GM06990 (cell line): Measurements from ENCODE around the gene CCDC92.

Experiments
- DNase-seq: peaks from one replicate; pipeline ENCODE4 v3.0.0-alpha.2; 2011; ENCODE audit not compliant: insufficient read length; ENCODE audit errors: extremely low read depth
- H3K27me3 ChIP-seq: replicated peaks from 2 replicates; pipeline ENCODE4 v1.6.0; 2011; ENCODE audit warnings: low read length; ENCODE audit not compliant: control insufficient read depth, insufficient read depth
- H3K36me3 ChIP-seq: 2 replicates; pipeline ENCODE4 v1.5.1; 2011; ENCODE audit warnings: low read length; ENCODE audit not compliant: control insufficient read depth, insufficient read depth
- H3K4me3 ChIP-seq: replicated peaks from 2 replicates; pipeline ENCODE4 v1.5.1; 2011; ENCODE audit warnings: low read depth, mild to moderate bottlenecking, control low read depth, low read length
- TF ChIP-seq, protein P1 (sequence below): IDR thresholded peaks from 2 replicates; pipeline ENCODE4 v1.5.1; 2011; ENCODE audit warnings: low read length, control low read depth, mild to moderate bottlenecking, inconsistent platforms; ENCODE audit not compliant: insufficient read depth, poor library complexity, severe bottlenecking

Gene CCDC92

DNA sequence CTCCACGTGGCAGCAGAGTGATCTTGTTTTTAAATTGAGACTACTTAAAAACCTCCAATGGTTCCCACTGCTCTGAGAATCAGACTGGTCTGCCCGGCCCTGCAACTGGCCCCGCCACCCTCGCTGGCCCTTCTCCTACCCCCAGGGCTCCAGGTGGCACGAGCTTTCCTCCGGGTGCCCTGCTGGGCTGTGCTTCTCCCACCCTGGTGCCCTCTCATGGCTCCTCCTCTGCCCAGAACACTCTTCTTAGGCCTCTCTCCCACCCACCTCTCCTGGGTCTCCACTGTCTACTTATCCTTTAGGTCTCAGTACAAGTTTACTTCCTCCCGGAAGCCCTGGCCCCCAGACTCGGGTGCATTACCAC, 26.5 kb downstream of the CCDC92 start:
- TF ChIP-seq, protein P1, sequence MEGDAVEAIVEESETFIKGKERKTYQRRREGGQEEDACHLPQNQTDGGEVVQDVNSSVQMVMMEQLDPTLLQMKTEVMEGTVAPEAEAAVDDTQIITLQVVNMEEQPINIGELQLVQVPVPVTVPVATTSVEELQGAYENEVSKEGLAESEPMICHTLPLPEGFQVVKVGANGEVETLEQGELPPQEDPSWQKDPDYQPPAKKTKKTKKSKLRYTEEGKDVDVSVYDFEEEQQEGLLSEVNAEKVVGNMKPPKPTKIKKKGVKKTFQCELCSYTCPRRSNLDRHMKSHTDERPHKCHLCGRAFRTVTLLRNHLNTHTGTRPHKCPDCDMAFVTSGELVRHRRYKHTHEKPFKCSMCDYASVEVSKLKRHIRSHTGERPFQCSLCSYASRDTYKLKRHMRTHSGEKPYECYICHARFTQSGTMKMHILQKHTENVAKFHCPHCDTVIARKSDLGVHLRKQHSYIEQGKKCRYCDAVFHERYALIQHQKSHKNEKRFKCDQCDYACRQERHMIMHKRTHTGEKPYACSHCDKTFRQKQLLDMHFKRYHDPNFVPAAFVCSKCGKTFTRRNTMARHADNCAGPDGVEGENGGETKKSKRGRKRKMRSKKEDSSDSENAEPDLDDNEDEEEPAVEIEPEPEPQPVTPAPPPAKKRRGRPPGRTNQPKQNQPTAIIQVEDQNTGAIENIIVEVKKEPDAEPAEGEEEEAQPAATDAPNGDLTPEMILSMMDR = no peak
- no peaks in the 10 kb centered on the region for H3K36me3 ChIP-seq
- no peak overlapping the region for H3K4me3 ChIP-seq
- DNase-seq = no peak
- no peaks in the 10 kb centered on the region for H3K27me3 ChIP-seq

DNA sequence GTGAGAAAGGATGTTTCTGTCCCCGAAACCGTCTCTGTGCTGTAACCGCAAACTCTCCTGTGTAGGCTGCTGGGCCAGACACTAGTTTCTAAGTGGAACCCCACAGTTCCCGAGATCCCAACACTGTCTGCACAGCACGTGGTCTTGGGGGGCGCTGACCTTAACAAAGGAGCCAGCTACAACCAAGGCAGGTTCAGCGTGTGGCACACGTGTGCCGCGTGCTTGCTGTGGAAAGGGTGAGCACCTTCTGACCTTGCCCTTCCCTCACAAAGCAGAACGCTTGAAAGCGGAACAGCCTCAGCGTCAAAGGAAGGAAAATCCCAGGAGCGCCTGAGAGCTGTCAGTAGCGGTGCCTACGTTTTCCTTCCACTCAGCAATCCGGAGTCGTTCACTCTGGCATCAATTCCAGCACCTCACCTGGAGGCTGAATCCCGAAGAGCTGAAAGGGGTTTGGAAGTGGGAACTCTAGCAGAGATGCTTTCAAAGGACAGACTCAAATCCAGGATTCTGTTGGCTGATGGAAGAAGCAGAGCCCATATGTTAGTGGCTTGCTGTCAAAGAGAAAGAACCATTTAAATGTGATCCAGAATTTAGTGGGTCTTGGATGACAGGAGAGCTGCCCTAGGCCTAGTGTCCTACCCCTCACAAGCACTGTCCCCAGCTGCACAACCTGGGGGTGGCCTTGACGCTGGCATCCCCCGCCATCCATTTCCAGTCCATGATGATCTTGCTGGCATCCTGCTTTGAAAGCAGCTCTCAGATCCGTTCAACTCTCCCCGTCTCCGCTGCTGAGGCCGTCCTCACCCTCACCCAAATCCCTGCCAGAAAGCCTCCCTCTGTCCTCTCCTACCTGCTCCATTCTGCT, 27.1 kb downstream of the CCDC92 start:
- TF ChIP-seq, protein P1 = no peak
- DNase-seq = no peak
- Histone ChIP-seq H3K4me3 (no peak overlapping the region), H3K36me3 (no peaks in the 10 kb centered on the region), H3K27me3 (no peaks in the 10 kb centered on the region)

DNA sequence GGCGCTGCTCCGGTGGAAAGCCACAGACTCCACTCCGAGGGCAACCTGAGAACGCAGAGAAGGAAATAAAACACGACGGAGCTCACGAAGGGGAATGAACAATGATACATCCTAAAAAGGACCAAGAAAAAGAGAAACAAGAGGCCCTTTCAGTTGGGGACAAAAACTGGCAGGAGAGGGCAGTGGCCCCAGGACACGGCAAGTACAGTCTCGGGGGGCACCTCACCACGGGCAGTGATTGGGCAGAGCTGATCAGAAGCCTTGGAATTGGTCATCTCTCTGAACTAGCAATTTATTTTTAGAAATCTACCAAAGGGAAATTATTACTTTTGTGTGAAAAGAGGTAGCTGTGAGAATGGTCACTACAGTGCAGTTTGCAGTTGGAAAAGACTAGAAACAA, 27.9 kb downstream of the CCDC92 start:
- Histone ChIP-seq H3K27me3 (no peaks in the 10 kb centered on the region), H3K36me3 (no peaks in the 10 kb centered on the region), H3K4me3 (no peak overlapping the region)
- DNase-seq = no peak
- TF ChIP-seq, protein P1 = no peak

DNA sequence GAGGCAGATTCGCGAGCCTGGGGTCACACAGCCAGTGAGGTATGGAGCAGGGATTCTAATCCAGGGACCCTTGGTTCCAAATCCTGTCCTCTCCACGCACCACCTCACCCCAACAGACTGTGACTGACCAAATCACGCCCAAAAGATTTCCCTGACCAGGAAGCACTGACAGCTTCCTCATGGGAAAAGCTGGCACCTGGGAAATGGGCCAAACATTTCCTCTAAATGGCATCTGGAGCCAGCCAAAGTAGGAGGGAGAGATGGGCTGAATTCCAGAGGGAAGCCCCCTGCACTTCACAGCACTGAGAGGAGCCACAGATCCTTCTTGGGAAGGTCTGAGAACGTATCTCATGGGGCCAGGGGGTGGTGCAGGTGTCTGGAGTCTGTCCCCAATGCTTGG, 28.8 kb downstream of the CCDC92 start:
- H3K36me3 ChIP-seq = no peaks in the 10 kb centered on the region
- no peaks in the 10 kb centered on the region for H3K27me3 ChIP-seq
- DNase-seq = no peak
- H3K4me3 ChIP-seq = no peak overlapping the region
- TF ChIP-seq, protein P1 = no peak

DNA sequence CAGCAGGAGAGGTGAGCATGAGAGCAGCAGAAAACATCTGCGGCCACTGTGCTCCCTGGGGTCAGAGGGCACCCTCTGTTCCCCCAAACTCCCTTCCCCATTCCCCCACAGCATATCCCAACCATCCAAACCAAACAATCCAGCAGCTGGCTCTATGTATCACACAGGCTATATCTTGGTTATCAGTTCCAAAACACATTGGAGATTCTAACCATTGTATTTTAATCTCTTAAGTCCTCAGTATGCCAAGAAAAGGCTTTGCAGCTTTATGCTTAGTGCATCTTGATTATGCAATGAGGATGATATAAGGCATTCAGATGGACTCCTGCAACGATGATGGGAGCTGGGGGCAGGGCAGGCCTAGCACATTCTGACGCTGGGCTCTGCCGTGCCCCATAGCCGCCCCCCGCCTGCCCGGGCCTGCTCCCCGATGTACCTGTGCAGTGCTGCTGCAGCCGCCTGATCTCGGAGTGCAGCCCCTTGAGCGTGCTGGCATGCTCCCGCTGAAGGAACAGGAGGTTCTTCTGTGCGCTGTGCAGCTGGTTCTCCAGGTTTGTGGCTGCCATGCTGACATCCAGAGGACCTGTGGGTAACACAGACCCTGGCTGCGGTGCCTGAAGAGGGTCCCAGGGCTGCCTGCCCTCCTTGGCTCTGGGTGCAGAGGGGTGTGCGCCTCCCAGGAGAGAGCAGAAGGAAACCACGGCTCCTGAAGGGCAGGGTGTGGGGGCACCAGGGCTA, 29.6 kb downstream of the CCDC92 start:
- H3K4me3 ChIP-seq = no peak overlapping the region
- TF ChIP-seq, protein P1 = no peak
- no peak for DNase-seq
- H3K27me3 ChIP-seq = no peaks in the 10 kb centered on the region
- no peaks in the 10 kb centered on the region for H3K36me3 ChIP-seq
